ENCODE data around the gene ESM1.

The ESM1 gene

GRCh38 chr5:54991416-54991815, 6.0 kb upstream of the ESM1 start:
- CTCF ChIA-PET: no interaction called here
- TF ChIP-seq SUZ12 (IDR thresholded peaks at IDR 0.05) (no peak), BHLHE40 (IDR thresholded peaks at IDR 0.05; ENCODE audit: borderline replicate concordance) (no peak), TARDBP (IDR thresholded peaks at IDR 0.05) (no peak), L3MBTL2 (conservative IDR thresholded peaks at IDR 0.05) (no peak), SP1 (IDR thresholded peaks at IDR 0.05) (no peak), ELF4 (IDR thresholded peaks at IDR 0.05) (no peak), HDGF (IDR thresholded peaks at IDR 0.05; ENCODE audit: borderline replicate concordance) (no peak), FOXK2 (IDR thresholded peaks at IDR 0.05) (no peak), CTBP1 (IDR thresholded peaks at IDR 0.05; ENCODE audit: borderline replicate concordance) (no peak), ARNT (IDR thresholded peaks at IDR 0.05) (no peak), FOXA1 (IDR thresholded peaks at IDR 0.05) (no peak), ZNF384 (IDR thresholded peaks at IDR 0.05) (no peak), FOXM1 (IDR thresholded peaks at IDR 0.05; ENCODE audit: borderline replicate concordance) (no peak), LEF1 (IDR thresholded peaks at IDR 0.05; ENCODE audit: borderline replicate concordance) (no peak), NFRKB (IDR thresholded peaks at IDR 0.05) (no peak)
- TF ChIP-seq, protein P1, sequence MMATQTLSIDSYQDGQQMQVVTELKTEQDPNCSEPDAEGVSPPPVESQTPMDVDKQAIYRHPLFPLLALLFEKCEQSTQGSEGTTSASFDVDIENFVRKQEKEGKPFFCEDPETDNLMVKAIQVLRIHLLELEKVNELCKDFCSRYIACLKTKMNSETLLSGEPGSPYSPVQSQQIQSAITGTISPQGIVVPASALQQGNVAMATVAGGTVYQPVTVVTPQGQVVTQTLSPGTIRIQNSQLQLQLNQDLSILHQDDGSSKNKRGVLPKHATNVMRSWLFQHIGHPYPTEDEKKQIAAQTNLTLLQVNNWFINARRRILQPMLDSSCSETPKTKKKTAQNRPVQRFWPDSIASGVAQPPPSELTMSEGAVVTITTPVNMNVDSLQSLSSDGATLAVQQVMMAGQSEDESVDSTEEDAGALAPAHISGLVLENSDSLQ (IDR thresholded peaks at IDR 0.05): no peak
- POLR2A ChIA-PET: no interaction called here

GRCh38 chr5:54990841-54991258, 5.5 kb upstream of the ESM1 start:
- DNase-seq (ENCODE audit: extremely low spot score): no peak
- CTCF ChIA-PET: no interaction called here
- TF ChIP-seq HDGF (IDR thresholded peaks at IDR 0.05; ENCODE audit: borderline replicate concordance) (no peak), SUZ12 (IDR thresholded peaks at IDR 0.05) (no peak), L3MBTL2 (conservative IDR thresholded peaks at IDR 0.05) (no peak), FOXM1 (IDR thresholded peaks at IDR 0.05; ENCODE audit: borderline replicate concordance) (no peak), LEF1 (IDR thresholded peaks at IDR 0.05; ENCODE audit: borderline replicate concordance) (no peak), NFRKB (IDR thresholded peaks at IDR 0.05) (no peak), ZNF384 (IDR thresholded peaks at IDR 0.05) (no peak), BHLHE40 (IDR thresholded peaks at IDR 0.05; ENCODE audit: borderline replicate concordance) (no peak), ELF4 (IDR thresholded peaks at IDR 0.05) (no peak), FOXK2 (IDR thresholded peaks at IDR 0.05) (no peak), FOXA1 (IDR thresholded peaks at IDR 0.05) (no peak), SP1 (IDR thresholded peaks at IDR 0.05) (no peak), ARNT (IDR thresholded peaks at IDR 0.05) (no peak), TARDBP (IDR thresholded peaks at IDR 0.05) (no peak), CTBP1 (IDR thresholded peaks at IDR 0.05; ENCODE audit: borderline replicate concordance) (no peak)
- TF ChIP-seq, protein P1 (IDR thresholded peaks at IDR 0.05): no peak
- POLR2A ChIA-PET: no interaction called here

More at GRCh38 chr5:54991416-54991815, 6.0 kb upstream of the ESM1 start:
- no peak for DNase-seq (ENCODE audit: extremely low spot score)

GRCh38 chr5:54988817-54989216, 3.4 kb upstream of the ESM1 start:
- DNase-seq (ENCODE audit: extremely low spot score): no peak
- ChIA-PET CTCF (no interaction called here), POLR2A (no interaction called here)
- TF ChIP-seq TARDBP (IDR thresholded peaks at IDR 0.05) (no peak), SUZ12 (IDR thresholded peaks at IDR 0.05) (no peak), SP1 (IDR thresholded peaks at IDR 0.05) (no peak), BHLHE40 (IDR thresholded peaks at IDR 0.05; ENCODE audit: borderline replicate concordance) (no peak), ELF4 (IDR thresholded peaks at IDR 0.05) (no peak), L3MBTL2 (conservative IDR thresholded peaks at IDR 0.05) (no peak), NFRKB (IDR thresholded peaks at IDR 0.05) (no peak), CTBP1 (IDR thresholded peaks at IDR 0.05; ENCODE audit: borderline replicate concordance) (no peak), FOXM1 (IDR thresholded peaks at IDR 0.05; ENCODE audit: borderline replicate concordance) (no peak), ZNF384 (IDR thresholded peaks at IDR 0.05) (no peak), FOXA1 (IDR thresholded peaks at IDR 0.05) (no peak), ARNT (IDR thresholded peaks at IDR 0.05) (no peak), FOXK2 (IDR thresholded peaks at IDR 0.05) (no peak)
- TF ChIP-seq, protein P1 (IDR thresholded peaks at IDR 0.05): no peak

GRCh38 chr5:54988218-54988617, 2.8 kb upstream of the ESM1 start:
- DNase-seq (ENCODE audit: extremely low spot score): no peak
- TF ChIP-seq, protein P1 (IDR thresholded peaks at IDR 0.05): no peak
- TF ChIP-seq FOXM1 (IDR thresholded peaks at IDR 0.05; ENCODE audit: borderline replicate concordance) (no peak), ELF4 (IDR thresholded peaks at IDR 0.05) (no peak), TARDBP (IDR thresholded peaks at IDR 0.05) (no peak), SP1 (IDR thresholded peaks at IDR 0.05) (no peak), HDGF (IDR thresholded peaks at IDR 0.05; ENCODE audit: borderline replicate concordance) (no peak), L3MBTL2 (conservative IDR thresholded peaks at IDR 0.05) (no peak)
- POLR2A ChIA-PET: no interaction called here

GRCh38 chr5:54986269-54986654, 869 bp upstream of the ESM1 start:
- POLR2A ChIA-PET: no interaction called here
- CTCF ChIA-PET: interaction anchor here (0.6 kb wide), 1 partner anchor 43 kb away, joined by 3 read pairs; no protein-coding TSS in a partner anchor

More at GRCh38 chr5:54988218-54988617, 2.8 kb upstream of the ESM1 start:
- CTCF ChIA-PET: no interaction called here

More at GRCh38 chr5:54986269-54986654, 869 bp upstream of the ESM1 start:
- no peak for DNase-seq (ENCODE audit: extremely low spot score)
- TF ChIP-seq SUZ12 (IDR thresholded peaks at IDR 0.05) (no peak), ARNT (IDR thresholded peaks at IDR 0.05) (no peak), SP1 (IDR thresholded peaks at IDR 0.05) (no peak), LEF1 (IDR thresholded peaks at IDR 0.05; ENCODE audit: borderline replicate concordance) (no peak), L3MBTL2 (conservative IDR thresholded peaks at IDR 0.05) (no peak), BHLHE40 (IDR thresholded peaks at IDR 0.05; ENCODE audit: borderline replicate concordance) (no peak), FOXK2 (IDR thresholded peaks at IDR 0.05) (no peak), CTBP1 (IDR thresholded peaks at IDR 0.05; ENCODE audit: borderline replicate concordance) (no peak), TARDBP (IDR thresholded peaks at IDR 0.05) (no peak), HDGF (IDR thresholded peaks at IDR 0.05; ENCODE audit: borderline replicate concordance) (no peak)

Data from HEK293T (cell line).